GM23248 (cell line): Measurements from ENCODE around the gene ZNF408.

Experiments
- EZH2 ChIP-seq: fragments of 200-600 bp; sonication (generic); IDR thresholded peaks from 2 replicates; pipeline ENCODE4 v1.6.1; 2018; ENCODE audit warnings: antibody characterized with exemption, mild to moderate bottlenecking; ENCODE audit not compliant: insufficient read depth, poor library complexity, severe bottlenecking
- EZH2phosphoT487 ChIP-seq: fragments of 200-600 bp; sonication (generic); IDR thresholded peaks from 2 replicates; pipeline ENCODE4 v1.6.1; 2018; ENCODE audit warnings: antibody characterized with exemption, moderate library complexity, mild to moderate bottlenecking, low read depth; ENCODE audit not compliant: insufficient read depth

DNA sequence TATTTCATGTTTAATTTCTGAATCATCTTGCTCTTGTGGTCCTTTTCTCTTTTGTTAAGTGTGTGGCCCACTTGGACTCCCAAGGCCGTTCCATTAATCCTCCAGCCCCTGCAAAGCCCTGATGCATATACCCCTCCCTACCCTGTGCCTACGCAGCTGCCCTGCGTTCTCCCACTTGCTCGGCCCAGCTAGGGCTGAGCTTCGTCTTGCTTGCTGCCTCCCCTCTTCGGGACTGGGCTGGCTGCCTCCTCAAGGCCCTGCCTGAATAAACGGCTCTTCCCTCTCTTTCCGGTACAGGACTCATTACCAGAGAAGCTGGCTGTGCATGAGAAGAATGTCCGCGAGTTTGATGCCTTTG is 28.9 kb upstream of the ZNF408 start:
- no peak for TF ChIP-seq EZH2
- TF ChIP-seq EZH2phosphoT487: no peak
